ENCODE data around the gene CEP128. TPM values are rescaled to one million over a fixed set of nuclear protein-coding genes. Genes with fewer than 3 reads are reported as not detected.

The CEP128 gene
- total RNA-seq, 1 experiment from 2014 or later, result 19.0 TPM

- H3K4me3 ChIP-seq, result no peak overlapping the region
- H3K9me3 ChIP-seq (replicated peaks), result no peaks in the 10 kb centered on the region
- H3K27ac ChIP-seq, result no peak overlapping the region
- H3K27me3 ChIP-seq, result no peaks in the 10 kb centered on the region
- H3K36me3 ChIP-seq, result peaks cover 5% of the 10 kb centered on the region
- H3K4me1 ChIP-seq, result no peaks in the 10 kb centered on the region
- no peak for DNase-seq
Observed at GRCh38 chr14:80762641-80763228, 178.8 kb downstream of the CEP128 start.

GRCh38 chr14:80754696-80755095, 186.8 kb downstream of the CEP128 start:
- Histone ChIP-seq H3K36me3 (peaks cover 4% of the 10 kb centered on the region), H3K27me3 (no peaks in the 10 kb centered on the region), H3K27ac (no peak overlapping the region), H3K4me1 (no peaks in the 10 kb centered on the region), H3K9me3 (replicated peaks) (no peaks in the 10 kb centered on the region), H3K4me3 (no peak overlapping the region)
- DNase-seq, result no peak

GRCh38 chr14:80751285-80751684, 190.3 kb downstream of the CEP128 start:
- H3K27me3 ChIP-seq, result no peaks in the 10 kb centered on the region

GRCh38 chr14:80726211-80726610, 215.3 kb downstream of the CEP128 start:
- no peak overlapping the region for H3K27ac ChIP-seq
- no peak for DNase-seq
- no peaks in the 10 kb centered on the region for H3K4me1 ChIP-seq
- no peaks in the 10 kb centered on the region for H3K9me3 ChIP-seq (replicated peaks)
- H3K27me3 ChIP-seq, result no peaks in the 10 kb centered on the region
- H3K36me3 ChIP-seq, result no peaks in the 10 kb centered on the region
- no peak overlapping the region for H3K4me3 ChIP-seq

More at GRCh38 chr14:80751285-80751684, 190.3 kb downstream of the CEP128 start:
- Histone ChIP-seq H3K4me3 (no peak overlapping the region), H3K9me3 (replicated peaks) (no peaks in the 10 kb centered on the region), H3K4me1 (no peaks in the 10 kb centered on the region), H3K36me3 (no peaks in the 10 kb centered on the region), H3K27ac (no peak overlapping the region)
- no peak for DNase-seq

DNA sequence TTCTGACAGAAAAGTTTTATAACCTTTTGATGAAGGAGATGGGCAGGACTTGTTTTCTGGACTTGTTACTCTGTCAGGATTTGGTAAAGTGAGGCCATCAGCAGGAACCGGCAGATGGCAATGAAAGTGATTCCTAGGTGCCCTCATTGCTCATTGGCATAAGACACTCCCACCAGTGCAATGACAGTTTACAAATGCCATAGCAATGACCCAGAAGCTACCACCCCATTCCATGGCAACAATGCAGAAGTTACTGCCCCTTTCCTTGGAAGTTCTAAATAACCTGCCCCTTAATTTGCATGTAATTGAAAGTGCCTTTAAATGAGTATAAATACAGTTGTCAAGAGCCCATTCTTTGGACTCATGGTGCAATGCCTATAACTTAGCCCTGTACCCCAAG, 222.6 kb downstream of the CEP128 start:
- no peak for DNase-seq

DNA sequence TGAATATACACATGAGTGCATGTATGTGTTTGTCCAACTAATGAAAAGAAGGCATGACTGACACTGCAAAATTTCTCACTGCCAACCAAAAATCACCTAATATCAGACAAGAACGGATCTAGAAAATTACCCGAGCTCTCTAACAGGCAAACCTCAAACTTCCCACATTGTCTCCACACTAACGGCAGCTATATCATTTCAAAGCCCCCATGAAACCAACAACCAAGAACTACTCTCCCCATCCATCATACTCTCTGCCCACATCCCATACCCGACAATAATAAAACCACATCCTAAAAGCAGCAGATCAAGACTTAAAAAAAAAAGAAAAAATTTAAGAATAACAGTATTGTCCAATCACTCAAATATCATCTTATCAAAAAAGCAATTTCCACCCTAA, 227.1 kb downstream of the CEP128 start:
- no peaks in the 10 kb centered on the region for H3K9me3 ChIP-seq (replicated peaks)
- H3K4me1 ChIP-seq, result no peaks in the 10 kb centered on the region
- H3K27me3 ChIP-seq, result no peaks in the 10 kb centered on the region
- no peak overlapping the region for H3K27ac ChIP-seq
- DNase-seq, result no peak
- H3K36me3 ChIP-seq, result no peaks in the 10 kb centered on the region
- H3K4me3 ChIP-seq, result no peak overlapping the region

More for the DNA sequence above, 222.6 kb downstream of the CEP128 start:
- Histone ChIP-seq H3K4me1 (no peaks in the 10 kb centered on the region), H3K27ac (no peak overlapping the region), H3K4me3 (no peak overlapping the region), H3K36me3 (no peaks in the 10 kb centered on the region), H3K27me3 (no peaks in the 10 kb centered on the region), H3K9me3 (replicated peaks) (no peaks in the 10 kb centered on the region)

GRCh38 chr14:80713076-80713850, 228.3 kb downstream of the CEP128 start:
- Histone ChIP-seq H3K4me3 (no peak overlapping the region), H3K36me3 (no peaks in the 10 kb centered on the region), H3K27me3 (no peaks in the 10 kb centered on the region), H3K27ac (no peak overlapping the region), H3K9me3 (replicated peaks) (no peaks in the 10 kb centered on the region), H3K4me1 (no peaks in the 10 kb centered on the region)
- DNase-seq, result no peak

- no peak for DNase-seq
- Histone ChIP-seq H3K36me3 (no peaks in the 10 kb centered on the region), H3K27ac (no peak overlapping the region), H3K4me1 (no peaks in the 10 kb centered on the region), H3K27me3 (no peaks in the 10 kb centered on the region), H3K9me3 (replicated peaks) (peaks cover 6% of the 10 kb centered on the region; the same call in 1 of the 2 replicates), H3K4me3 (no peak overlapping the region)
Observed at GRCh38 chr14:80705241-80705980, 236.1 kb downstream of the CEP128 start.

- no peaks in the 10 kb centered on the region for H3K4me1 ChIP-seq
- H3K36me3 ChIP-seq, result no peaks in the 10 kb centered on the region
- 0 out of 2 replicates have a peak, but pooled peaks cover 3% of the 10 kb centered on the region for H3K9me3 ChIP-seq (replicated peaks)
- no peak overlapping the region for H3K4me3 ChIP-seq
- no peaks in the 10 kb centered on the region for H3K27me3 ChIP-seq
- no peak overlapping the region for H3K27ac ChIP-seq
- no peak for DNase-seq
Observed at GRCh38 chr14:80700601-80701000, 240.9 kb downstream of the CEP128 start.

DNA sequence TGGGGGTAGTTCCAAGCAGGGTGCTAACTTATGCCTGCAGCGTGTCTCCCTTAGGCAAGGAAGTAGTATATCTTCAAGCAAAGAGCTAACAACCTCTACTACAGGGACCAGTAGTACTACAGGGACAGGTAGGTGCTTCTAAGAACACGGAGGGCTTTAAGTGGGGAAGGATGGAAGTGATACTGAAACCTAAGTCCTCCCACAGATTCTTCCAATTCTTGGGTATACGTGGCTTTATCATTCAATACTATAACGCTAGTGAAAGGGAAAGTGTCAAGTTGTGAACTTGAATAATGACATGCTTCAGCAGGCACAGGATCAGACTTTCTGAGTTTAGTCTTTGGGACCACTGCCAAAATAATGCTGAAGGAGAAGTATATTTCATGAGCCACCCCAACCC, 241.7 kb downstream of the CEP128 start:
- Histone ChIP-seq H3K4me1 (no peaks in the 10 kb centered on the region), H3K27ac (no peak overlapping the region)

DNA sequence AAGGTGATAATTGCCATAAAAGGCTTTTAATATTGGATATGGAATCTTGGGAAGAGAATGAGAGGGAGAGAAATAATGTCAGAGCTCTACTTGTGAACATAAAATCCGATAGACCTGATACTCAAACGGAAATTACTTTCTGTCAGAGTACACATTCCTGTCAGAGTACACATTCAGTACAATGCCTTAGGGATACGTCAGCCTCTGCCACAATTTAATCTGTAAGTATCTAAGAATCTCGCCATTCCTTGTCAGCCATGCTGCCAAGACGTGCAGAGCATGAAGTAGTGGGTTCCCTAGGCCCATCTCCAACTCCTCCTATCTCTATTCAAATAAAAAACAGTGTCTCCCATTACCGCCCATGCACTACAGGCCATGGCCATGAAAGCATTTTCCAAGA, 242.6 kb downstream of the CEP128 start:
- Histone ChIP-seq H3K4me3 (no peak overlapping the region), H3K27me3 (no peaks in the 10 kb centered on the region), H3K36me3 (no peaks in the 10 kb centered on the region), H3K9me3 (replicated peaks) (0 out of 2 replicates have a peak, but pooled peaks cover 3% of the 10 kb centered on the region), H3K4me1 (no peaks in the 10 kb centered on the region), H3K27ac (no peak overlapping the region)
- DNase-seq, result no peak

More for the DNA sequence above, 241.7 kb downstream of the CEP128 start:
- H3K4me3 ChIP-seq, result no peak overlapping the region
- 0 out of 2 replicates have a peak, but pooled peaks cover 3% of the 10 kb centered on the region for H3K9me3 ChIP-seq (replicated peaks)
- no peaks in the 10 kb centered on the region for H3K27me3 ChIP-seq
- H3K36me3 ChIP-seq, result no peaks in the 10 kb centered on the region
- DNase-seq, result no peak

- Histone ChIP-seq H3K27me3 (no peaks in the 10 kb centered on the region), H3K4me3 (no peak overlapping the region), H3K36me3 (no peaks in the 10 kb centered on the region), H3K4me1 (no peaks in the 10 kb centered on the region), H3K9me3 (replicated peaks) (no peaks in the 10 kb centered on the region), H3K27ac (no peak overlapping the region)
- DNase-seq, result no peak
Observed at GRCh38 chr14:80695869-80696268, 245.7 kb downstream of the CEP128 start.

DNA sequence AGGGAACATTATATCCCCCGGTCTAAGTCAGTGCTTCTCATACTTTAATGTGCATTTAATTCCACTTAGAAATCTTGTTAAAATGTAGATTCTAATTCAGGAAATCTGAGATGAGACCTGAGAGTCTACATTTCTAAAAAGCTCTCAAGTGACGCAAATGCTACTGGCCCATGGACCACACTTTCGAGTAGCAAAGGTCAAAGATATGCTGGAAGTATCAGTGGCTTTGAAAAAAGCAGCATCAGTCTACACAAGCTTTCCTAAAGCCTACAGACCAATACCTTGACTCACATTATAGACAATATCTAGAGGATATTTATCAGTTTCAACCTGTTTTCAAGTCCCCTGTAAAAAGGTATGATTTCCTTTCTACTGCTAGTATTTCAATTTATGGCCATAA, 248.6 kb downstream of the CEP128 start:
- Histone ChIP-seq H3K27ac (no peak overlapping the region), H3K4me1 (no peaks in the 10 kb centered on the region), H3K4me3 (no peak overlapping the region), H3K36me3 (no peaks in the 10 kb centered on the region), H3K27me3 (no peaks in the 10 kb centered on the region), H3K9me3 (replicated peaks) (no peaks in the 10 kb centered on the region)
- no peak for DNase-seq

- no peak overlapping the region for H3K4me3 ChIP-seq
Observed at GRCh38 chr14:80681651-80682050, 259.9 kb downstream of the CEP128 start.

DNA sequence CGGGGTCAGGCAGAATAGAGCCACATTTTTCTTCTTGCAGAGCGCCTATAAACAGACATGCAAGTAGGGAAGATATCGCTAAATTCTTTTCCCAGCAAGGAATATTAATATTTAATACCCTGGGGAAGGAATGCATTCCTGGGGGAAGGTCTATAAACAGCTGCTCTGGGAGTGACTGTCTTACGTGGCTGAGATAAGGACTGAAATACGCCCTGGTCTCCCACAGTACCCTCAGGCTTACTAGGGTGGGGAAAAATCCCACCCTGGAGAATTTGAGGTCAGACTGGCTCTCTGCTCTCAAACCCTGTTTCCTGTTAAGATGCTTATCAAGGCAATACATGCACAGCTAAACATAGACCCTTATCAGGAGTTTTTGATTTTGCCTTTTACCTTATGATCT, 262.3 kb downstream of the CEP128 start:
- no peaks in the 10 kb centered on the region for H3K4me1 ChIP-seq
- H3K27ac ChIP-seq, result no peak overlapping the region
- H3K9me3 ChIP-seq (replicated peaks), result peaks cover 11% of the 10 kb centered on the region
- H3K27me3 ChIP-seq, result no peaks in the 10 kb centered on the region
- peak in 1 of 2 experiments; percentile 14 for DNase-seq
- H3K4me3 ChIP-seq, result no peak overlapping the region
- H3K36me3 ChIP-seq, result no peaks in the 10 kb centered on the region

More at GRCh38 chr14:80681651-80682050, 259.9 kb downstream of the CEP128 start:
- Histone ChIP-seq H3K27ac (no peak overlapping the region), H3K4me1 (no peaks in the 10 kb centered on the region), H3K9me3 (replicated peaks) (peaks cover 11% of the 10 kb centered on the region), H3K36me3 (no peaks in the 10 kb centered on the region), H3K27me3 (no peaks in the 10 kb centered on the region)
- DNase-seq, result no peak
